Kidney (tissue), 14 donors: ENCODE measurements around the gene CLECL1. TPM values are rescaled to one million over a fixed set of nuclear protein-coding genes. Genes with fewer than 3 reads are reported as not detected.

Experiments used
- DNase-seq, 5 donors: peaks; one replicate each; pipeline ENCODE4 v3.0.0-alpha.2; 2013 to 2020
- FAIRE-seq: peaks from 2 replicates; lab custom pipeline; 2012; peaks lifted over from hg19 to GRCh38; lab: Jason Lieb, UNC
- H3K27ac ChIP-seq, 2 donors: one replicate each; pipeline ENCODE4 v1.7.0; 2013; ENCODE audit warnings: low read depth in 2 of 2, low read length in 2 of 2, inconsistent platforms in 1 of 2
- H3K27me3 ChIP-seq: one replicate; pipeline ENCODE4 v1.7.1; 2013; ENCODE audit warnings: low read length, inconsistent platforms; ENCODE audit not compliant: control insufficient read depth, insufficient read depth
- H3K36me3 ChIP-seq, 3 donors: one replicate each; pipeline versions ENCODE4 v1.7.0 to v1.7.1; 2013; ENCODE audit warnings: low read length in 3 of 3, control low read depth in 1 of 3, inconsistent platforms in 1 of 3; ENCODE audit not compliant: insufficient read depth in 3 of 3, control insufficient read depth in 2 of 3
- H3K4me1 ChIP-seq, 3 donors: one replicate each; pipeline versions ENCODE4 v1.7.0 to v1.7.1; 2013; ENCODE audit warnings: low read length in 3 of 3, inconsistent platforms in 1 of 3, low read depth in 1 of 3; ENCODE audit not compliant: control insufficient read depth in 2 of 3, insufficient read depth in 2 of 3
- H3K4me3 ChIP-seq, 3 donors: one replicate each; pipeline versions ENCODE4 v1.7.0 to v1.8.1; 2013; ENCODE audit warnings: low read length in 3 of 3, control low read depth in 1 of 3, inconsistent platforms in 1 of 3
- H3K9ac ChIP-seq, 3 donors: one replicate each; pipeline versions ENCODE4 v1.7.0 to v1.7.1; 2013; ENCODE audit warnings: low read length in 3 of 3, control low read depth in 1 of 3, inconsistent platforms in 1 of 3
- H3K9me3 ChIP-seq, 3 donors: one replicate each; pipeline versions ENCODE4 v1.7.0 to v1.7.1; 2013; ENCODE audit warnings: low read length in 3 of 3, control low read depth in 1 of 3, inconsistent platforms in 1 of 3; ENCODE audit not compliant: control insufficient read depth in 2 of 3, insufficient read depth in 1 of 3
- CTCF ChIP-seq: IDR thresholded peaks from 3 replicates; pipeline ENCODE4 v1.5.1; 2012; ENCODE audit warnings: mild to moderate bottlenecking, moderate library complexity, borderline replicate concordance; ENCODE audit not compliant: insufficient read depth; ENCODE audit errors: extremely low read depth
- intact Hi-C: fragments of 100-400 bp; cut with DNase I; formaldehyde crosslinking; loops from one replicate; pipeline ENCODE4 v1.11.1; 2022
- polyA plus RNA-seq: library from polyadenylated mRNA; stranded (reverse); fragments of 350-450 nt; fragmentation: Illumina TruSeq; extraction: RNeasy Lipid Tissue Mini Kit (QIAGEN cat#74804); gene quantifications from one replicate; pipeline ENCODE4 v1.2.3, GENCODE V29; 2014; ENCODE audit warnings: low read depth, low replicate concordance; ENCODE audit not compliant: insufficient read depth
- total RNA-seq: library from RNA; stranded (reverse); fragmentation: NEBNext Ultra II Directional; extraction: Animal tissue kit (Norgen Biotek cat#: 25700); gene quantifications from one replicate; pipeline ENCODE4 v1.2.1, GENCODE V29; 2021
- donor health status: control.
- donor health status: control.
- donor health status: control.
- donor health status: control.
- donor health status: control.
- donor health status: DM: yes; HTN: yes; CAD: no.
- donor health status: Normal renal cell carcinoma (clear cell type).

Gene CLECL1
- total and polyA plus RNA-seq, 2 donors from 2014 or later: 2.1 TPM; not detected in 1

GRCh38 chr12:9759694-9760093 lies 26.8 kb upstream of the CLECL1 start:
- H3K9me3 ChIP-seq: no peaks in the 10 kb centered on the region
- no peak for FAIRE-seq
- intact Hi-C loops: loop anchor here (10.0 kb wide), 1 partner anchor 165 kb away; no protein-coding TSS in a partner anchor
- H3K27me3 ChIP-seq: no peaks in the 10 kb centered on the region
- H3K9ac ChIP-seq: no peak overlapping the region
- no peak for TF ChIP-seq CTCF
- no peaks in the 10 kb centered on the region for H3K36me3 ChIP-seq
- H3K27ac ChIP-seq: no peak overlapping the region
- no peaks in the 10 kb centered on the region for H3K4me1 ChIP-seq
- DNase-seq: no peak
- no peak overlapping the region for H3K4me3 ChIP-seq

GRCh38 chr12:9758119-9758518 lies 25.2 kb upstream of the CLECL1 start:
- no peak for TF ChIP-seq CTCF
- Histone ChIP-seq H3K4me1 (no peaks in the 10 kb centered on the region), H3K4me3 (peak overlapping the region in 1 of 3 donors; percentile 19), H3K9me3 (no peaks in the 10 kb centered on the region), H3K27ac (no peak overlapping the region), H3K36me3 (no peaks in the 10 kb centered on the region), H3K27me3 (no peaks in the 10 kb centered on the region), H3K9ac (no peak overlapping the region)
- intact Hi-C loops: loop anchor here (10.0 kb wide), 1 partner anchor 167 kb away; no protein-coding TSS in a partner anchor
- FAIRE-seq (no peak), DNase-seq (no peak)

GRCh38 chr12:9757433-9758025 lies 24.6 kb upstream of the CLECL1 start:
- Histone ChIP-seq H3K9me3 (no peaks in the 10 kb centered on the region), H3K9ac (no peak overlapping the region), H3K27ac (no peak overlapping the region), H3K36me3 (no peaks in the 10 kb centered on the region), H3K27me3 (no peaks in the 10 kb centered on the region), H3K4me1 (no peaks in the 10 kb centered on the region), H3K4me3 (no peak overlapping the region)
- FAIRE-seq (no peak), DNase-seq (no peak)
- TF ChIP-seq CTCF: no peak
- intact Hi-C loops: loop anchor here (10.0 kb wide), 1 partner anchor 167 kb away; no protein-coding TSS in a partner anchor
